Lower leg skin (tissue), 4 donors: ENCODE data around the gene MS4A7. TPM values are rescaled to one million over a fixed set of nuclear protein-coding genes. Genes with fewer than 3 reads are reported as not detected.

ENCODE experiments used
- DNase-seq, 2 donors: peaks; one replicate each; pipeline ENCODE4 v3.0.0-alpha.2; 2019; ENCODE audit warnings: low spot score in 2 of 2
- H3K4me3 ChIP-seq: fragments of 200-600 bp; sonication (generic); 2 replicates; pipeline ENCODE4 v1.5.1; 2017; ENCODE audit warnings: mild to moderate bottlenecking, low read depth; ENCODE audit not compliant: poor library complexity, severe bottlenecking
- POLR2A ChIP-seq, 2 donors: fragments of 450-650 bp; IDR thresholded peaks; one replicate each; pipeline ENCODE4 v1.6.1; 2016 to 2017; ENCODE audit warnings: antibody characterized with exemption in 2 of 2, mild to moderate bottlenecking in 1 of 2, moderate library complexity in 1 of 2
- WGBS, 2 donors: methylation state at CpG; one replicate each; pipeline ENCODE4 v1.1.5; 2018; 5-methylcytosine and 5-hydroxymethylcytosine counted together
- intact Hi-C: fragments of 100-400 bp; cut with DNase I; formaldehyde crosslinking; loops from one replicate; pipeline ENCODE4 v1.15.0; 2023; ENCODE audit warnings: low total_unique reads
- total RNA-seq, 4 donors: library from RNA; depleted of rRNA; stranded (reverse); fragments of >200 nt; gene quantifications; one replicate each; pipeline ENCODE4 v1.1.0, GENCODE V29; 2016
- TF ChIP-seq, protein P1 (sequence below), 3 donors: fragments of 450-650 bp; IDR thresholded peaks; one replicate each; pipeline ENCODE4 v1.5.1; 2016; ENCODE audit warnings: antibody characterized with exemption in 3 of 3, mild to moderate bottlenecking in 3 of 3, moderate library complexity in 2 of 3

Gene MS4A7
- total RNA-seq, 4 donors from 2014 or later = 2.4 to 5.7 (median 2.8) TPM

DNA sequence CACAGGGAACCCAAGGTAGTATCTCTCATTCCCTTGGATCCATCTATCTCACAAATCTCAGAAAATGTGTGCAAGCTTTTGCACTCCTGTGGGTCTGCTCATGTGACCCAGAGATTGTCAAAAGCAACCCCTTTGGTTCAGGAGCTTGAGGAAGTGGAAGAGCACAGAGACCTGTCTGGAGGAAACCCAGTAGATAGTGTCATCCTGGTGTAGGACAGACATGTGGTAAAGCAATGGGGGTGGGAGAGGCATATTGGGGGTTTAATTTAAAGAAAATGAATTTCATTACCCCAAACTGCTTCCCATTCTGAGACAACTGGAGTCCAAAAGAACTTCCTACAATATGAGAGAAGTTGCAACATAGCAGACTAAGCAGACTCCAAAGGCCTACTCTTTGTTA lies 12.1 kb downstream of the MS4A7 start:
- TF ChIP-seq, protein P1, sequence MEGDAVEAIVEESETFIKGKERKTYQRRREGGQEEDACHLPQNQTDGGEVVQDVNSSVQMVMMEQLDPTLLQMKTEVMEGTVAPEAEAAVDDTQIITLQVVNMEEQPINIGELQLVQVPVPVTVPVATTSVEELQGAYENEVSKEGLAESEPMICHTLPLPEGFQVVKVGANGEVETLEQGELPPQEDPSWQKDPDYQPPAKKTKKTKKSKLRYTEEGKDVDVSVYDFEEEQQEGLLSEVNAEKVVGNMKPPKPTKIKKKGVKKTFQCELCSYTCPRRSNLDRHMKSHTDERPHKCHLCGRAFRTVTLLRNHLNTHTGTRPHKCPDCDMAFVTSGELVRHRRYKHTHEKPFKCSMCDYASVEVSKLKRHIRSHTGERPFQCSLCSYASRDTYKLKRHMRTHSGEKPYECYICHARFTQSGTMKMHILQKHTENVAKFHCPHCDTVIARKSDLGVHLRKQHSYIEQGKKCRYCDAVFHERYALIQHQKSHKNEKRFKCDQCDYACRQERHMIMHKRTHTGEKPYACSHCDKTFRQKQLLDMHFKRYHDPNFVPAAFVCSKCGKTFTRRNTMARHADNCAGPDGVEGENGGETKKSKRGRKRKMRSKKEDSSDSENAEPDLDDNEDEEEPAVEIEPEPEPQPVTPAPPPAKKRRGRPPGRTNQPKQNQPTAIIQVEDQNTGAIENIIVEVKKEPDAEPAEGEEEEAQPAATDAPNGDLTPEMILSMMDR (IDR thresholded peaks at IDR 0.05) = no peak
- TF ChIP-seq POLR2A (IDR thresholded peaks at IDR 0.05) = no peak
- no peak for DNase-seq
- intact Hi-C loops = no loop called here
- no peak overlapping the region for H3K4me3 ChIP-seq

DNA sequence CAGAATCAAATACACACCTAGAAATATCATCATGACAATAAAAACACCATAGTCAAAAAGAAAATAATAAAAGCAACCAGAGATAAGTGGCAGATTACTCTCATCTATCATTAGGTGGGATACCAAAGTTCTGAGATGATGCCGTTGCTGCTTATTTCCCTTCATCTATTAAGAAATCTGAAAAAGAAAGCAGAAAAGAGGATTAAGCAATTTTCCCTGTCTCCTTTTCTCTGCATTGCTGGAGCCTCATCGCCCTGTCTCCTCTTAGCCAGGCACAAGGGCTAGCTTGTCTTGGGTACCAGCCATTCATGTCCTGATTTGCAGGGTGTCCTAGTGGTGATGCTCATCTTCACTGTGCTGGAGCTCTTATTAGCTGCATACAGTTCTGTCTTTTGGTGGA lies 14.0 kb downstream of the MS4A7 start:
- DNase-seq = no peak
- intact Hi-C loops = no loop called here
- 91% methylated on average over 2 of the region's 2 CpGs for WGBS, 2 donors
- no peak overlapping the region for H3K4me3 ChIP-seq
- no peak for TF ChIP-seq POLR2A (IDR thresholded peaks at IDR 0.05)
- TF ChIP-seq, protein P1 (IDR thresholded peaks at IDR 0.05) = no peak

DNA sequence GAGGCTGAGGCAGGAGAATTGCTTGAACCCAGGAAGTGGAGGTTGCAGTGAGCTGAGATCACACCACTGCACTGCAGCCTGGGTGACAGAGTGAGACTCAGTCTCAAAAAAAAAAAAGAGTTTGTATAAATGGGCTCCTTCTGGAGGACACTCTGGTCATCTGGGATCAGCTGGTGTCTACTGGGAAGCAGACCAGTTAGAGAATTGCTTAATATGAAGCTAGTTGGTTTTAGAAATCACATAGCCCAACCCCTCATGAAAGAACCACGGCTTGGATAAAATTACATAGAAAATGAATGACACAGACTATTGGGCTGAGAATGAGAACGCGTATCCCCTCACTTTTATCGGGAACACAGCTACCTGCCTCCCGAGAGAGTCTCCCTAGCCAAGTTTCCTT lies 14.7 kb downstream of the MS4A7 start:
- 77 to 87% methylated on average over 5 of the region's 5 CpGs for WGBS, 2 donors
- H3K4me3 ChIP-seq = no peak overlapping the region
- no peak for TF ChIP-seq POLR2A (IDR thresholded peaks at IDR 0.05)
- TF ChIP-seq, protein P1 (IDR thresholded peaks at IDR 0.05) = no peak
- intact Hi-C loops = no loop called here
- no peak for DNase-seq

DNA sequence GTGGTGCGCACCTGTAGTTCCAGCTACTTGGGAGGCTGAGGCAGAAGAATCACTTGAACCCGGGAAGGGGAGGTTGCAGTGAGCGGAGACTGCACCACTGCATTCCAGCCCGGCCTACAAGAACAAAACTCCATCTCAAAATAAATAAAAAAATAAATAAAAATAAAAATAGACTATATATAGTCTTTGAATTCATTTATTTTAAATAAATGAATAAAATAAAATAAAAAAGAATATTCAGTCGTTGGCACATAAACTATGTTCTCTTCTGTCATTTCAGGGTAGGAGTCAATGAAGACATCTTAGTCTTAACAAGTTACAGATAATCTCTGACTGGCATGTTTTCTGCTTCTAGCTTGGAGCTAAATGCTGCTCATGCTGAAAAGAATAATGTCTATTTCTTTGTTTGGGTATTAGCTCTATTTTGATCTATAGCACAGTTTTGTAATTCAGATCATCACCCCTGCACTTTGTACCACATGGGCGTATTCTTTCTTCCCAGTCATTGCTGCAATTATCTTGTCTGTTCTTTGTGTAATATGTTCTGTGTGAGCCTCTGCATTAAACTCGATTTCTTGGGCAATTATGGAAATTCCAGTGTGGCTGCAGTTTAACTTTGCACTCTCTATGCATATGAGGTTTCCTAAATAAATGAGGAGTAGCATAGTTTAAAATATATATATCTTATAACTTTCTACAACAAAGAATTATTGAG lies 16.5 kb downstream of the MS4A7 start:
- no peak for DNase-seq
- 74 to 83% methylated on average over 7 of the region's 7 CpGs for WGBS, 2 donors
- intact Hi-C loops = loop anchor here (1.0 kb wide), 1 partner anchor 47 kb away; no protein-coding TSS in a partner anchor
- no peak overlapping the region for H3K4me3 ChIP-seq
- no peak for TF ChIP-seq POLR2A (IDR thresholded peaks at IDR 0.05)
- TF ChIP-seq, protein P1 (IDR thresholded peaks at IDR 0.05) = no peak

DNA sequence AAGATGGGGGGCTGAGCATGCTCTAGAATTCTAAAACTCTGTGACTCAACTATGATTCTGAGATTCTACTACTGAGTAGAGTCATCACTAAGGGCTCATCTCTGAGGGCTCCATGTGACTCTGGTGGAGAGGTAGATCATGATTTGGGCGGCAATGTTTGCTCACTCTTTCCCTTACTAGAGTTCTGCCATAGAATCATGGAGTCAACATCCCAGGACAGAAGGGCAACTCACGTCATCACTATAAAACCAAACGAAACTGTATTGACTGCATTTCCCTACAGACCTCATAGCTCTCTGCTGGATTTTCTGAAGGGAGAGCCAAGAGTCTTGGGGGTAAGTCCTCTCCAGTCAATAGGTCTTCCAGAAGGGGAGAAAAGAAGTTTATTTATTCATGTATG lies 18.1 kb downstream of the MS4A7 start, which contains the start of gene MS4A14:
TSS of gene MS4A14 (plus strand) at position 78 of the 400 bp plus-strand sequence. CDS start at position 198, 120 bp downstream.
- no peak within 1 kb of the TSS for H3K4me3 ChIP-seq
- intact Hi-C loops = no loop called here
- DNase-seq = no peak
- TF ChIP-seq, protein P1 (IDR thresholded peaks at IDR 0.05) = no peak
- no peak for TF ChIP-seq POLR2A (IDR thresholded peaks at IDR 0.05)
- WGBS, 2 donors = 66 to 69% methylated on average over 3 of the region's 3 CpGs

DNA sequence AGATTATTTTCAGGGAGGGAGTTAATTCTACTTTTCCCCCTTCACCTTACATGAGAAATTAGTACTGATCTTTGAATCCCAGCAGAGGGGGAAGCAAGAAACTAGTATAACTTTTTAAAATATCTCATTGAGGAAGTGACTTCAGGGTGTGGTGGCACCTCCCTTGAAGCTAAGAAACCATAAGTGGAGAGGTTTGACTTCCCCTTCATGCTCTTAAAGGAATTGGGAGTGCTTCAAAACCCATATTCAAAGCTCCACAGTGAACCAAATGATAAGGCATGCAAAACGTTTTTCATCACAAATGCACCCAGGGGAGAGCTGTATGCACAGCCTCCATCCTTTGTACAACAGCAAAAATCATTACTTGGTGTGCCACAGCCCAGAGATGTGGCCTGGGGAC lies 18.5 kb downstream of the MS4A7 start:
- intact Hi-C loops = no loop called here
- TF ChIP-seq POLR2A (IDR thresholded peaks at IDR 0.05) = no peak
- TF ChIP-seq, protein P1 (IDR thresholded peaks at IDR 0.05) = no peak
- 0% methylated on average over 1 of the region's 1 CpG for whole genome bisulfite sequencing, 2 donors
- H3K4me3 ChIP-seq = no peak overlapping the region
- no peak for DNase-seq
